Smooth muscle cell of the brain vasculature (primary cell): ENCODE data around the gene FBXL20.
"Not testable (repeated sequence)": the region's sequence is repeated elsewhere in the genome, so short reads cannot be mapped to it uniquely, and the experiment has no call there.

Experiments used
- DNase-seq: peaks from one replicate; pipeline ENCODE4 v3.0.0-alpha.2; 2012; ENCODE audit warnings: low read depth, low spot score

FBXL20 gene

GRCh38 chr17:39401412-39402243 lies at the start of gene FBXL20:
Gene FBXL20 (minus strand): TSS chr17:39401626. CDS start chr17:39401402, 224 bp downstream.
- DNase-seq, result peak; percentile 55

DNA sequence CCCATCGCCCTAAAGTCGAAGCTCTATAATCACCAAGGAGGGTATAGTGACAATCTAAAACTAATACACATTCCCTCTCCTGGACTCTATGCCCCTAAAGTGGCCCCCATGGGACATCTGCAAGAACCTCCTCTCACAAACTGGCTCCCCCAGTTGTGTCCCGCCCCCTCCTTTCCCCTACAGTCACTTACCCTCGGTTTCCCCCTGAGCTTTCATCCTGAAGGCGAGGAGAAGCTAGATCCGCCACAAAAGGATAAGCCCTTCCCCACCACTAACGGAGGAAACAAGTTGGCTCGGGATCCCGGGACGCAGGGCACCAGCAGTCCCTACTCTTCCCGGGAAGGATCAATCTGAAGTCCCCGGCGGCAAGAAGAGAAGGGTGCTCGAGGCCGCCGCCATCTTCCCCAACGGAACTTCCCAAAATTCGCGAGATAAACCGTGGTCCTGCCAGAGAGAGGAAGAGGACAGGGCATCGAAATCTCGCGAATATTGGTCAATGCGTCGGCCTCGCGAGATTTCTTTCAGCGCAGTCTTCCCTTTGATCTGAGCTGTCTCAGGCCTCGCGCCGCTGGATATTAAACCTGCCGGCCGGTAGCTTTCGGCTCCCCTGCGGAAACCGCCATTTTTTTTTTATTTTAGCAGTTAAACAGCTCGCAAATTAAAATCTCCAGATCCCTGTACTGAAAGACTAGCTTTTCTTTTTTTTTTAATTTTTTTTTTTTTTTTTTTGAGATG lies 49.6 kb upstream of the FBXL20 start, which contains the start of gene MED1:
MED1 (minus strand) TSS at position 417 of the 735 bp plus-strand sequence; CDS start at position 216, 201 bp downstream.
- peak; percentile 91 for DNase-seq

DNA sequence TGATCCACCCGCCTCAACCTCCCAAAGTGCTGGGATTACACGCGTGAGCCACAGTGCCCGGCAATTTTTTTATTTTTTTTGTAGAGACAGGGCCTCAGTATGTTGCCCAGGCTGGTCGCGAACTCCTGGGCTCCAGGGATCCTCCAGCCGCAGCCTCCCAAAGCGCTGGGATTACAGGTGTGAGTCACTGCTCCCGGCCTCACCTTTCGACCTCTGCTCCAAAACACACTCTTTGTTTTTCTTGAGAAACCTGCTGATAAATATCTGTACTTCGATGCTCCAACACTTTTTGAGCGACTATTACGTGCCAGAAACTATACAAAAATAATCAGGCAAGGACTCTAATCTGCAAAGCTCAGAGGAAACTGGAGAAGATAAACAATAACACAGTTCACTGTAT lies 48.6 kb upstream of the FBXL20 start:
- DNase-seq, result no peak

DNA sequence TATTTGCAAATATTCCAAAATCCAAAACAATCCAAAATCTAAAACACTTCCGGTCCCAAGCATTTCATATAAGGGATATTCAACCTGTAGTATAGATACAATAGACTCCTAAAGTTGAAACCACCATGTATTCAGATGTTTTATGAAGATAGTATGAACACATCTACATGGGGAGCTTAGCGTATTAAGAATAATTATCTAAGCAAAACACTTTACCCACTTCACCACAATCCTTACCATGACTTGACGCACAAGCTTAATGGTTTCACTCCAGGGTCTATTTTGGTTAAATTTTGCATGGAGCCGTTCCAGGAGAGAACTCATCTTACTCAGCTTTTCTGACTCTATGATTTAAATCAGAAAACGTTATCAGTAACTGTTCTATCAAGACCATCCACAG lies 46.1 kb upstream of the FBXL20 start:
- no peak for DNase-seq

DNA sequence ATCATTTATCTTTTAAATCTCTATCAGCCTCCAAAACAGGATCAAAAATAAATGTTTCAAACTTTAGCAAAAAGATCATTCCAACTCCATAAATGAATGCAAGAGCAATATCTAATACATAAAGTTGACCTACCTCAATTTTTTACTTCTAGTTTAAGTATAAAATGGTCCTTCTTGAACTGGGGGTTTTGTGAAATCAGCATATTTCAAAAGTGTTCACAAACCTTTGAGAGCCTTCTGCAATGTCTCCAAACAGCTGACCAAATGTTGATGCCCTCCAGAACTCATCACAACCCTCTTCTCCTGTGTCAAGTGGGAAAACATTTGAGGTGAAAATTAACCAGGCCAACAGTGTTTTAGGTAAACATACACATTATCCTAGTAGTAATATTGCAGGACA lies 41.9 kb upstream of the FBXL20 start:
- DNase-seq, result no peak

- not testable (repeated sequence) for DNase-seq
Measured at GRCh38 chr17:39439868-39440267, 38.4 kb upstream of the FBXL20 start.

DNA sequence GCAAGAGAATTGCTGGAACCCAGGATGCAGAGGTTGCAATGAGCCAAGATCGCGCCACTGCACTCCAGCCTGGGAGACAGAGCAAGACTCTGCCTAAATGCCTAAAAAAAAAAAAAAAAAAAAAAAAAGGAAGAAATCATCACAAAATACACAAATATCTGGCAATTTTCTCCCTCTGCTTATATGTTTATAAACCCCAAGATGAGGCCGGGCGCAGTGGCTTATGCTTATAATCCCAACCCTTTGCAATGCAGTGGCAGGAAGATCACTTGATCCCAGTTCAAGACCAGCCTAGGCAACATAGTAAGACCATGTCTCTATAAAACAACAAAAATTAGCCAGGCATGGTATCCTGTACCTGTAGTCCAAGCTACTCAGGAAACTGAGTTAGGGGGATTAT lies 28.2 kb upstream of the FBXL20 start:
- DNase-seq, result no peak

GRCh38 chr17:39416141-39416540 lies 14.7 kb upstream of the FBXL20 start:
- DNase-seq, result no peak

GRCh38 chr17:39410279-39410678 lies 8.9 kb upstream of the FBXL20 start:
- no peak for DNase-seq

DNA sequence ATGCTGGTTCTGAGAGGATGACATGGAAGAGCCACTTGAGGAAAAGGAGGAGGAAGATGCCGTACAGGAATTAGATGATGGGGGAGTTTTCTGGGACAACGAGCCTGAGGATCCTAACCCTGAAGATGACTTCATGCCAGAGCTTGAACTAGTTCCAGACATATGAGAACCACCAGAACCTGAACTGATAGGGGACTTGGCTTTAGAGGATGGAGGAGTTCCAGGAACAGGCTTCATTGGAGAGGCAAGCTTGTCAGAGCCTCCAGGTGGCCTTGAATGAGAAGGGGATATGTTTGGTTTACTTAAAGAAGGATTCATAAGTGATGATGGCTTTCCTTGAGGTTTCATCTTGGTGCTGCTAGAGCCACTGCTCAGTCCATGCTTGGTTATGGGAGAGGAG lies 6.9 kb upstream of the FBXL20 start:
- no peak for DNase-seq

GRCh38 chr17:39406951-39407350 lies 5.5 kb upstream of the FBXL20 start:
- no peak for DNase-seq

DNA sequence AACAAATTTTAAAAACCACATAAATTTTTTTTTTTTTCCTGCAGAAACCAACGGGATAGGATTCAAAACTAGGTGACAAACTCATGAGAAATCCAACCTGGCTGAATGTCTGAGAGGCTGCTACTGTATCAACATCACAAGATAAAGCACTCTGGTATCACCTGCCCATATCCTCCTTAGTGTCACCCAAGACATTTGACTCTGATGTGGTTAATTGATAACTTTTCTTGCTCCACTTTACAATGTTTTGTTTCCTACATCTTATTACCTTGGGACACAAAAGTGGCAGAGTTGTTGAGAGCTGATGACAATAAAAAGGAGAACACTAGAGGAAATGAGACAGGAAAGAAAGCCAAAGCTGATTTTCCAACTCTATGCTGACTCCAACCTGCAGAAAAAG lies 4.0 kb upstream of the FBXL20 start:
- DNase-seq, result no peak

DNA sequence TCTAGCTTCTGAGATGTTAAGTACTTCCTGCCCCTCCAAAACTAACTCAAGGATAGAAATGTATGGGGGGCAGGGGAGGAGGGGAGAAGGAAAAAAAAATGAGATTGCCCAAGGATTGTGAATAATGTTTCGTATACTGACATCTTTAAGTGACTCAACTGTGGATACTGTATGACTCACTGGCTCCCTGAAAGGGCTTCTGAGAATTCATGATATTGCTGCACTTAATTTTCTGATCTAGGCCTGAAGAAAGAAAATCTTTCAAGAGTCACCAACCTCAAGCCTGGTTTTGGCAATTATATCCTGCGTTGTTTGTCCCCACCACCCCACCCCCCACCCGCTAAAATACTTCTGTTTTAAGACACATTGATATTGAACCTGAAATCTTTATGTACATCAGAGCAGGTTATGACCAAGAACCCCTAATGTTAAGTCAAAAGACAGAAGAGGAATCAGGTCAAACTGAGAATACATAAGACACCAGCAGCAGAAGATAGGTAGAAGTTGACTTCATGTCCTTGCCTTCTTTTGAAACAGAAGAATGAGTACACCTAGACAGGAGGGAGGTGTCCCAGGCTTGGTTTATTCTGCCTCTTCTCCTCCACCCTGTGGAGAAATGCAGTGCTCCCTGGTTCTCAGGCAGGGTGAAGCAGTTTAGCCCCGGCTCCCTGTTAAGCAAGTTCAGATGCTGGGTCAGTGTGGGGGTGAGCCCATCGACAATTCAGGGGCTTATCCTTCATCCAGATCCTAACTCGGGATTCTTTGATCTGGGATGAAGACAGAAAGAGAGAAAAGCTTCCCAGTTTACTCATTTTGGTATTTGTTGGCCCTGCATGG lies 3.3 kb upstream of the FBXL20 start:
- DNase-seq, result no peak

DNA sequence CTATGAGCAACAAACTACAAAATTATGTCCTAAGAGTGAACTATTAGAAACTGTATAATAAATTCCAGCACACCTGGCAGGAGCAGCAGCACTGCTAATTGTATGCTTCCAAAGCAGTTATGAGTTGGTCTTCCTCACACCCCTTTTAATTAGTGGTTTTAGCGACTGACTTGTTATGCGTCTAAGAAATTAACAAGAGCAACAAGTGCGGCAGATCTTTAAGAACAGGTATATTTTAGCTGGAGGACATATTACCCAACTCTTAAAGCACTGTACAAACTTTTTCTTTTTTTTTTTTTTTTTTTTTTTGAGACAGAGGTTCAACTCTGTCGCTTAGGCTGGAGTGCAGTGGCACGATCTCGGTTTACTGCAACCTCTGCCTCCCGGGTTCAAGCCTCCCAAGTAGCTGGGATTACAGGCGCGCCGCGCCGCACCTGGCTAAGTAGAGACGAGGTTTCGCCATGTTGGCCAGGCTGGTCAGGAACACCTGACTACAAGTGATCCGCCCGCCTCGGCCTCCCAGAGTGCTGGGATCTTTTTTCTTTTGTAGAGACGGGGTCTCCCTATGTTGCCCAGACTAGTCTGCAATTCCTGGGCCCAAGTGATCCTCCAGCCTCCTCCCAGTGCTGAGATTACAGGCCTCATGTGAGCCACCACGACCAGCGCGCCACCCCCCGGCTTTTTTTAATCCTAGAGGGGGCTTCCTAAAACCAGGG lies 1.6 kb upstream of the FBXL20 start:
- no peak for DNase-seq

DNA sequence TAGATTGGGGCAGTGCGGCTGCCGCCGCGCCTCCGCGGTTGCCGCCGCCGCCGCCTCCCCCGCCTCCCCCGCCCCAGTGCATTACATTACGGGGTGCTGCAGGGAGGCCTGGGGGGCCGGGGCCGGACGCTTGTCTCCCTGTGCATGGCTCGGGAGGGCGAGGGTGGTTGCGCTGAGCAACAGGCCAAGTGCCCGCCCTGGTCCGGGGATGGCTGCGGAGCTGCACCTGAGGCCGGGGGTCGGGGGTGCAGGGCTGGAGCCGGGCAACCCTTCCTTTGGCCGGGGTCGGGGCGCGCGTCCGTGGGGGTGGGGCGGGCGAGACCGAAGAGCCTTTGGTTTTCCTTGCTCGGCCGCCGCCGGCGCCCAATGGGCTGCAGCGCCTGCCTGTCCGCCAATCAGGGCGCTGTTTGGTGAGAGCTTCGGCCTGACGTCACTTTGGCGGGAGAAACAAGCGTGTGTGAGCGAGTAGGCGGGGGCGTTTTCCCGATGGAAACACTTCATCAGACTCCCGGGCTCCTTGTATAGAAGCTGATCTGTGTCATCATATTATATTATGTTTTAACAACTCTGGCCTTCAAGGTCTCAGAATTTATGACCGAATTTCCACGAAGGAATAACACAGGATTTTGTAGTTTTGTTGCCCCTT lies 941 bp upstream of the FBXL20 start:
- DNase-seq, result peak; percentile 80

DNA sequence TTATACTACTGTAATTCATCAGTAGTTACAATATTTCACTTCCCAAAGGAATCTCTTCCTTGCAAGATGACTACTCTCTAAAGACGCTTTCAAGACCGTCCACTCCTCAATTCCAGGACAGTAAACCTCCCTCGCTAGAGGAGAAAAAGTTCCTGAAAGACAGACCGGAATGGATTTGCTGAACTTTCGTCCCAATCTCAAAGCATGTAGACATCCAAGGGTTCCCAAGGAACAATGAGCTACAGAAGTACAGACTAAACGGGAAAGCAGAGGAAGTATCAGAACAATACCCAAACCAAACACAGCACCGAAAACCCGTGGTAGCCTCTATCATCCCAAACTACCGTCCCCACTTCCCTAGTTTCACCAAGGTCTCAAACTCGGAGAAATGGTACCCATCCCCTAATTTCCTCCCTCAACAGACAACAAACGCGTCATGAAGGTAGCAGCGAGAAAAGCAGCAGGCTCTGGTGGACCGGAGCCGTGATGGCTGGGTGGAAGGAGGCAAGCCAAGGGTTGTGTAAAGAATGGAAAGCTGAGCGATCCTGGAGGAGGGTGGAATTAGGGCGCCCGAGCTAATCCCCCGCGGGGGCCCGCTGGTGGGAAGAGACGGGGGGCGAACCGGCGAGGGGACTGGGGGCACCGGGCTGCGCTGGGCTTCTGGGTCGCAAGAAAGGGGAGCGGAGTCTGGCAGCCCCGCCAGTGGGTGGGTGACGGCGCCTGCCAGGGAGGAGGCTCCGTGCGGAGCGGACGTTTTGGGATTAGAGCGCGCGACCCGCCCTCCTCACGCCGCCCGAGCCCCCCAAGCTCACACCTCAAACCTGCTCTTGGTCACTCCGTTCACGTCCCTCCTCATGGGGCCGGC lies 647 bp downstream of the FBXL20 start:
- DNase-seq, result no peak

DNA sequence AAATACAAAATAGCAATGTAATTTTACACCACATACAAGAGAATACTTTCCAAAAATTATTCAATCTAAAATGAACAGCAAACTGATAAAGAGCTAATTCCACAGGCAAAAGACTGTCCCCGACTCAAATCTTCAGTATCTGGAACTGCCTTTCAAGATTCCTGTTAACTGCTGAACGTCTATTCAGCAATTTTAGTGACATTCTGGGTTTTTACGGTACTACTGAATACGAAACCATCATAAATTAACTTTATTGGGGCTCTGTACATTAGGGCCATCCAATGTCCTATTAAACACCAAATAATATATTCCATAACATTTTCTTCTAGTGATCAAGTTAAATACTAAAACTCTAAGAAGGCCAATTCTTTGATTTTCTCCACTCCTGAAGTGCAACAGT lies 1.6 kb downstream of the FBXL20 start:
- no peak for DNase-seq

GRCh38 chr17:39393736-39394135 lies 7.7 kb downstream of the FBXL20 start:
- no peak for DNase-seq

GRCh38 chr17:39391448-39391847 lies 10.0 kb downstream of the FBXL20 start:
- no peak for DNase-seq

- no peak for DNase-seq
Measured at GRCh38 chr17:39385040-39385439, 16.4 kb downstream of the FBXL20 start.
